PC-3 (cell line): ENCODE measurements around the gene SLC8A1. TPM values are rescaled to one million over a fixed set of nuclear protein-coding genes. Genes with fewer than 3 reads are reported as not detected.

ENCODE experiments used
- ATAC-seq: fragments of 200-7000 bp; cut with Tn5 transposase; 2 replicates; pipeline ENCODE4 v1.9.1; 2020; ENCODE audit warnings: mild to moderate bottlenecking, moderate library complexity
- BruUV-seq: library from RNA; stranded (reverse); fragments of 400-500 nt; replicated peaks from 2 replicates; lab custom pipeline; 2021; lab: Mats Ljungman, UMichigan
- CTCF ChIA-PET: fragments of 300-600 bp; sonication (Branson Sonifier 250); formaldehyde crosslinking; loops from one replicate; lab custom pipeline; 2022; ENCODE audit warnings: antibody characterized with exemption; lab: Charles Lee
- POLR2A ChIA-PET: fragments of 300-600 bp; sonication (Branson Sonifier 250); formaldehyde crosslinking; loops from one replicate; lab custom pipeline; 2022; ENCODE audit warnings: antibody characterized with exemption; ENCODE audit not compliant: unreplicated experiment; lab: Charles Lee
- DNase-seq: peaks from one replicate; pipeline ENCODE4 v3.0.0-alpha.2; 2015
- H2AFZ ChIP-seq: fragments of 300-600 bp; sonication (generic); 2 replicates; pipeline ENCODE4 v1.6.0; 2016; ENCODE audit warnings: antibody characterized with exemption, low read length
- H3F3A ChIP-seq: fragments of 300-600 bp; sonication (generic); one replicate; pipeline ENCODE4 v1.6.0; 2017; ENCODE audit warnings: antibody characterized with exemption, low read length, control low read depth, mild to moderate bottlenecking; ENCODE audit not compliant: unreplicated experiment
- H3K27ac ChIP-seq: fragments of 300-600 bp; sonication (generic); 2 replicates; pipeline ENCODE4 v1.5.1; 2016; ENCODE audit warnings: mild to moderate bottlenecking, low read length
- H3K27me3 ChIP-seq: fragments of 300-600 bp; sonication (generic); 2 replicates; pipeline ENCODE4 v1.6.1; 2016; ENCODE audit warnings: low read length, mixed read lengths
- H3K36me3 ChIP-seq: fragments of 300-600 bp; sonication (generic); 2 replicates; pipeline ENCODE4 v1.6.1; 2016; ENCODE audit warnings: low read depth, mixed run types, low read length, mixed read lengths
- H3K4me1 ChIP-seq: fragments of 300-600 bp; sonication (generic); 2 replicates; pipeline ENCODE4 v1.5.1; 2016; ENCODE audit warnings: low read length; ENCODE audit not compliant: insufficient read depth
- H3K4me2 ChIP-seq: fragments of 300-600 bp; sonication (generic); 2 replicates; pipeline ENCODE4 v1.6.0; 2016; ENCODE audit warnings: low read length
- H3K4me3 ChIP-seq: fragments of 300-600 bp; sonication (generic); 2 replicates; pipeline ENCODE4 v1.5.1; 2016; ENCODE audit warnings: mild to moderate bottlenecking, low read length, mixed read lengths
- H3K79me2 ChIP-seq: fragments of 300-600 bp; sonication (generic); 2 replicates; pipeline ENCODE4 v1.6.1; 2017; ENCODE audit warnings: low read length, mixed read lengths
- H3K9ac ChIP-seq: fragments of 300-600 bp; sonication (generic); 2 replicates; pipeline ENCODE4 v1.6.0; 2016; ENCODE audit warnings: mild to moderate bottlenecking, low read length
- H3K9me2 ChIP-seq: fragments of 300-600 bp; sonication (generic); replicated peaks from 2 replicates; pipeline ENCODE4 v1.6.1; 2016; ENCODE audit warnings: mixed run types, low read length, mixed read lengths
- H3K9me3 ChIP-seq: fragments of 300-600 bp; sonication (generic); 2 replicates; pipeline ENCODE4 v1.6.1; 2016; ENCODE audit warnings: low read length, mixed read lengths
- H4K20me1 ChIP-seq: fragments of 300-600 bp; sonication (generic); 2 replicates; pipeline ENCODE4 v1.6.1; 2016; ENCODE audit warnings: low read length, mixed read lengths
- EZH2 ChIP-seq: fragments of 300-600 bp; sonication (generic); IDR thresholded peaks from one replicate; pipeline ENCODE4 v1.6.1; 2017; ENCODE audit warnings: antibody characterized with exemption, mild to moderate bottlenecking, low read length; ENCODE audit not compliant: unreplicated experiment
- EZH2phosphoT487 ChIP-seq: fragments of 300-600 bp; sonication (generic); IDR thresholded peaks from 2 replicates; pipeline ENCODE4 v1.6.1; 2018; ENCODE audit warnings: mild to moderate bottlenecking, antibody characterized with exemption, low read length, borderline replicate concordance
- intact Hi-C: fragments of 100-400 bp; cut with micrococcal nuclease; formaldehyde crosslinking; loops from 2 replicates; pipeline ENCODE4 v1.9.0; 2023
- total RNA-seq: library from RNA; depleted of rRNA; stranded (reverse); fragments of >200 nt; gene quantifications from 2 replicates; pipeline ENCODE4 v1.2.3, GENCODE V29; 2014
- TF ChIP-seq, protein P1 (sequence below): fragments of 300-600 bp; sonication (generic); conservative IDR thresholded peaks from 2 replicates; pipeline ENCODE4 v1.5.1; 2017; ENCODE audit warnings: antibody characterized with exemption, low read depth, mild to moderate bottlenecking, low read length

The SLC8A1 gene
- total RNA-seq, 1 experiment from 2014 or later: 1.3 TPM

- Histone ChIP-seq H3F3A (no peaks in the 10 kb centered on the region), H2AFZ (no peak overlapping the region), H3K4me3 (no peak overlapping the region), H4K20me1 (no peaks in the 10 kb centered on the region), H3K36me3 (no peaks in the 10 kb centered on the region), H3K27ac (no peak overlapping the region), H3K79me2 (no peaks in the 10 kb centered on the region), H3K27me3 (no peaks in the 10 kb centered on the region), H3K9ac (no peak overlapping the region), H3K4me2 (no peak overlapping the region), H3K4me1 (peaks cover 18% of the 10 kb centered on the region), H3K9me2 (no peaks in the 10 kb centered on the region), H3K9me3 (no peaks in the 10 kb centered on the region)
- ChIA-PET CTCF (interaction anchor here (0.5 kb wide), 1 partner anchor 328 kb away, joined by 9 read pairs; no protein-coding TSS in a partner anchor), POLR2A (no interaction called here)
- TF ChIP-seq EZH2phosphoT487 (no peak), EZH2 (no peak)
- TF ChIP-seq, protein P1, sequence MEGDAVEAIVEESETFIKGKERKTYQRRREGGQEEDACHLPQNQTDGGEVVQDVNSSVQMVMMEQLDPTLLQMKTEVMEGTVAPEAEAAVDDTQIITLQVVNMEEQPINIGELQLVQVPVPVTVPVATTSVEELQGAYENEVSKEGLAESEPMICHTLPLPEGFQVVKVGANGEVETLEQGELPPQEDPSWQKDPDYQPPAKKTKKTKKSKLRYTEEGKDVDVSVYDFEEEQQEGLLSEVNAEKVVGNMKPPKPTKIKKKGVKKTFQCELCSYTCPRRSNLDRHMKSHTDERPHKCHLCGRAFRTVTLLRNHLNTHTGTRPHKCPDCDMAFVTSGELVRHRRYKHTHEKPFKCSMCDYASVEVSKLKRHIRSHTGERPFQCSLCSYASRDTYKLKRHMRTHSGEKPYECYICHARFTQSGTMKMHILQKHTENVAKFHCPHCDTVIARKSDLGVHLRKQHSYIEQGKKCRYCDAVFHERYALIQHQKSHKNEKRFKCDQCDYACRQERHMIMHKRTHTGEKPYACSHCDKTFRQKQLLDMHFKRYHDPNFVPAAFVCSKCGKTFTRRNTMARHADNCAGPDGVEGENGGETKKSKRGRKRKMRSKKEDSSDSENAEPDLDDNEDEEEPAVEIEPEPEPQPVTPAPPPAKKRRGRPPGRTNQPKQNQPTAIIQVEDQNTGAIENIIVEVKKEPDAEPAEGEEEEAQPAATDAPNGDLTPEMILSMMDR: no peak
- intact Hi-C loops: no loop called here
- ATAC-seq (no peak), DNase-seq (no peak)
- no TSS peak for BruUV-seq
These were observed 330.9 kb downstream of the SLC8A1 start for GRCh38 chr2:40120957-40121356.

DNA sequence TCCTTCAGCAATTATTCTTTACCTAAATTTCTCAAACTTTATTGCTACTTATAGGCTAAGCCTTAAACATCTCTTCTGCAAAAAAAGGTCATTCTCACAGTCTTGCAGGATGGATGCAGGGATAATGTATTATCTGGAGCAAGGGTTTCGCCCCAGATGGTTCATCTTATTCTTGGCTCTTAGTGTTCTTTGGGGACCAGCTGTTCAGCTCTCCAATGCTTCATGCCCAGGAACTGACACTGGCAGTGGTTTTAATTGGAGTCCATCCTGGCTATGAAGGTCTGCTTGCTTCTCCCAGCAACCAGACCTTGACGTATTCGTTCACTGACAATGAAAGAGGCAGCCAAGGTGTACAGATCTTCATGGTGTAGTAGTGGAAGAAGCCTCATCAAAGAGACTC, 331.9 kb downstream of the SLC8A1 start:
- TF ChIP-seq, protein P1: no peak
- TF ChIP-seq EZH2 (no peak), EZH2phosphoT487 (no peak)

DNA sequence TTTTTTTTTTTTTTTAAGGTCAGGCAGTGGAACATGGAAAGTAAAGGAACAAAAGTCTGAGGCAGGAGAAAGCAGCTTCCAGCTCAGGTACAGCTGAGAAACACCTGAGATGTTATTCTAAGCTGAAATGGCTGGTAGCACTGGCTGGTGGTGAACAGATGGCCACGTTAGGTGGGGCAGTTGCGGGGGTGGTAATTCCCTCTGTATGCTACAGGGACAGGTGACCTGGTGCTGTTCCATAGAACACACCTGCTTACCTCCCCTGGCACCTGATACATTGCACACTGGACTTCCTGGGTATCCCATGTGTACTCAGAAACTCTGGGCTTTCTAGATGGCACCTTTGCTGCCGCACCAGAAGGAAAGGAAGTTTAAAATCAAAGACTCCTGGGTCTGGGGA, 333.3 kb downstream of the SLC8A1 start:
- DNase-seq (no peak), ATAC-seq (no peak)
- no peak overlapping the region for H3K27ac ChIP-seq
- H3K9me3 ChIP-seq: no peaks in the 10 kb centered on the region
- H3K9ac ChIP-seq: no peak overlapping the region
- intact Hi-C loops: no loop called here
- no peaks in the 10 kb centered on the region for H3K9me2 ChIP-seq
- no peaks in the 10 kb centered on the region for H3F3A ChIP-seq
- POLR2A ChIA-PET: no interaction called here
- no peaks in the 10 kb centered on the region for H3K27me3 ChIP-seq
- BruUV-seq: no TSS peak
- no peak overlapping the region for H3K4me3 ChIP-seq
- no peak for TF ChIP-seq EZH2
- TF ChIP-seq, protein P1: no peak
- no peak for TF ChIP-seq EZH2phosphoT487
- H3K36me3 ChIP-seq: no peaks in the 10 kb centered on the region
- H2AFZ ChIP-seq: no peak overlapping the region
- H3K79me2 ChIP-seq: no peaks in the 10 kb centered on the region
- CTCF ChIA-PET: no interaction called here
- H3K4me2 ChIP-seq: no peak overlapping the region
- no peaks in the 10 kb centered on the region for H3K4me1 ChIP-seq
- H4K20me1 ChIP-seq: no peaks in the 10 kb centered on the region

More for the DNA sequence above, 331.9 kb downstream of the SLC8A1 start:
- Histone ChIP-seq H3F3A (no peaks in the 10 kb centered on the region), H3K79me2 (no peaks in the 10 kb centered on the region), H3K27me3 (no peaks in the 10 kb centered on the region), H4K20me1 (no peaks in the 10 kb centered on the region), H2AFZ (no peak overlapping the region), H3K4me3 (no peak overlapping the region), H3K9me2 (no peaks in the 10 kb centered on the region), H3K27ac (no peak overlapping the region), H3K36me3 (no peaks in the 10 kb centered on the region), H3K4me1 (peaks cover 13% of the 10 kb centered on the region), H3K9ac (no peak overlapping the region), H3K9me3 (no peaks in the 10 kb centered on the region), H3K4me2 (no peak overlapping the region)
- ATAC-seq (no peak), DNase-seq (no peak)
- intact Hi-C loops: no loop called here
- POLR2A ChIA-PET: no interaction called here
- CTCF ChIA-PET: no interaction called here
- no TSS peak for BruUV-seq
